K562 (cell line): ENCODE results near the gene DMAC2L.

Experiments used
- CHD2 ChIP-seq: IDR thresholded peaks from 2 replicates; pipeline ENCODE4 v1.6.1; 2011; ENCODE audit warnings: low read depth, low read length
- ELF4 ChIP-seq: fragments of 450-650 bp; formaldehyde crosslinking; IDR thresholded peaks from 2 replicates; pipeline ENCODE4 v1.4.0; 2022; ENCODE audit warnings: missing genetic modification characterization
- ESRRA ChIP-seq: fragments of 450-650 bp; IDR thresholded peaks from 2 replicates; pipeline ENCODE4 v1.6.1; 2014; ENCODE audit warnings: low read depth, mild to moderate bottlenecking, moderate library complexity, borderline replicate concordance
- EWSR1 ChIP-seq: fragments of 450-650 bp; IDR thresholded peaks from 2 replicates; pipeline ENCODE4 v1.6.1; 2018; ENCODE audit warnings: borderline replicate concordance, mild to moderate bottlenecking, low read depth, moderate library complexity; ENCODE audit not compliant: partially characterized antibody
- FOSL1 ChIP-seq: fragments of 200-800 bp; sonication (Bioruptor generic); conservative IDR thresholded peaks from 2 replicates; pipeline ENCODE4 v1.6.1; 2016; ENCODE audit warnings: missing genetic modification characterization, missing compliant biosample characterization
- FOXK2 ChIP-seq, 2 experiments: fragments of 450-650 bp; IDR thresholded peaks in 1 of 2; conservative IDR thresholded peaks in 1 of 2; 2 replicates each; pipeline ENCODE4 v1.6.1; 2016; ENCODE audit warnings: low read depth in 2 of 2, mild to moderate bottlenecking in 1 of 2
- MCM3 ChIP-seq: fragments of 450-650 bp; IDR thresholded peaks from 2 replicates; pipeline ENCODE4 v1.6.1; 2016
- PKNOX1 ChIP-seq: fragments of 450-650 bp; IDR thresholded peaks from 2 replicates; pipeline ENCODE4 v1.6.1; 2016
- PURB ChIP-seq: sonication (generic); formaldehyde crosslinking; IDR thresholded peaks from 2 replicates; pipeline ENCODE4 v1.9.0; 2021; ENCODE audit warnings: low read depth, mild to moderate bottlenecking, missing genetic modification reagents
- RCOR1 ChIP-seq, 2 experiments: IDR thresholded peaks; 2 replicates each; pipeline ENCODE4 v1.6.1; 2012; ENCODE audit warnings: low read depth in 2 of 2, low read length in 2 of 2, borderline replicate concordance in 1 of 2, improper control_type of control experiment in 1 of 2
- RFX5 ChIP-seq: IDR thresholded peaks from 2 replicates; pipeline ENCODE4 v1.6.1; 2011; ENCODE audit warnings: low read depth, mild to moderate bottlenecking, improper control_type of control experiment, low read length
- ZC3H4 ChIP-seq: sonication (generic); formaldehyde crosslinking; IDR thresholded peaks from 2 replicates; pipeline ENCODE4 v1.9.0; 2021; ENCODE audit warnings: missing genetic modification reagents, borderline replicate concordance
- ZNF239 ChIP-seq: fragments of 250-450 bp; sonication (Bioruptor Pico); IDR thresholded peaks from 2 replicates; pipeline ENCODE4 v1.4.0; 2020; ENCODE audit warnings: mild to moderate bottlenecking

- TF ChIP-seq PURB (no peak), ZNF239 (CRISPR knock-in tag) (no peak), PKNOX1 (peak; percentile 66), ZC3H4 (CRISPR knock-in tag) (no peak), FOXK2 (conservative IDR thresholded peaks at IDR 0.05 in 1 of 2, IDR thresholded peaks at IDR 0.05 in 1 of 2; ENCODE audit: low read depth in 2 of 2) (no peak), CHD2 (no peak), EWSR1 (no peak), RCOR1 (IDR thresholded peaks at IDR 0.05; ENCODE audit: borderline replicate concordance in 1 of 2, low read depth in 2 of 2, low read length in 2 of 2) (no peak), ESRRA (no peak), RFX5 (no peak), ELF4 (CRISPR knock-in tag) (no peak), MCM3 (no peak), FOSL1 (no peak)
Measured at GRCh38 chr14:50312734-50313054, 570 bp downstream of the DMAC2L start.
